GM19099 (cell line): ENCODE results near the gene PCDHGA1.
"Not testable (repeated sequence)": the region's sequence is repeated elsewhere in the genome, so short reads cannot be mapped to it uniquely, and the experiment has no call there.

Experiments
- POLR2A ChIP-seq: IDR thresholded peaks from 3 replicates; pipeline ENCODE4 v1.6.1; 2011; ENCODE audit warnings: low read depth; ENCODE audit not compliant: insufficient read length; ENCODE audit errors: extremely low read depth

PCDHGA1 gene

DNA sequence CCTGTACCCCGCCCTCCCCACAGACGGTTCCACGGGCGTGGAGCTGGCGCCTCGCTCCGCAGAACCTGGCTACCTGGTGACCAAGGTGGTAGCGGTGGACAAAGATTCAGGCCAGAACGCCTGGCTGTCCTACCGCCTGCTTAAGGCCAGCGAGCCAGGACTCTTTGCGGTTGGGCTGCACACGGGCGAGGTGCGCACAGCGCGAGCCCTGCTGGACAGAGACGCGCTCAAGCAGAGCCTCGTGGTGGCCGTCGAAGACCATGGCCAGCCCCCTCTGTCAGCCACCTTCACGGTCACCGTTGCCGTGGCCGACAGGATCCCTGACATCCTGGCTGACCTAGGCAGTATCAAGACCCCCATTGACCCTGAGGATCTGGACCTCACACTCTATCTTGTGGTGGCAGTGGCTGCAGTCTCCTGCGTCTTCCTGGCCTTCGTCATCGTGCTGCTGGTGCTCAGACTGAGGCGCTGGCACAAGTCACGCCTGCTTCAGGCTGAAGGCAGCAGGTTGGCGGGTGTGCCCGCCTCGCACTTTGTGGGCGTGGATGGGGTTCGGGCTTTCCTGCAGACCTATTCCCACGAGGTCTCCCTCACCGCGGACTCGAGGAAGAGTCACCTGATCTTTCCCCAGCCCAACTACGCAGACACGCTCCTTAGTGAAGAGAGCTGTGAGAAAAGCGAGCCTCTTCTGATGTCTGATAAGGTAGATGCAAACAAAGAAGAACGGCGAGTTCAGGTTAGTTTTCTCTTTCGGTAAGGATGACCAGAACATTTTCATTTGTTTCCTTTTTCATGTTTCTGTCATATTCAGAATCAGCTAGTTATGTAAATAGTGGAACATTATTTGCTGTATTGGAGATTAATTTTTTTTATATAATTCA, 35.9 kb downstream of the PCDHGA1 start:
- no peak for TF ChIP-seq POLR2A

GRCh38 chr5:141369994-141370848, 39.9 kb downstream of the PCDHGA1 start, which contains the start of gene PCDHGB3:
Gene PCDHGB3 (plus strand): TSS chr5:141370242. CDS start chr5:141370395, 153 bp downstream.
- no peak for TF ChIP-seq POLR2A

- no peak for TF ChIP-seq POLR2A
Measured at GRCh38 chr5:141371572-141372475, 41.5 kb downstream of the PCDHGA1 start.

DNA sequence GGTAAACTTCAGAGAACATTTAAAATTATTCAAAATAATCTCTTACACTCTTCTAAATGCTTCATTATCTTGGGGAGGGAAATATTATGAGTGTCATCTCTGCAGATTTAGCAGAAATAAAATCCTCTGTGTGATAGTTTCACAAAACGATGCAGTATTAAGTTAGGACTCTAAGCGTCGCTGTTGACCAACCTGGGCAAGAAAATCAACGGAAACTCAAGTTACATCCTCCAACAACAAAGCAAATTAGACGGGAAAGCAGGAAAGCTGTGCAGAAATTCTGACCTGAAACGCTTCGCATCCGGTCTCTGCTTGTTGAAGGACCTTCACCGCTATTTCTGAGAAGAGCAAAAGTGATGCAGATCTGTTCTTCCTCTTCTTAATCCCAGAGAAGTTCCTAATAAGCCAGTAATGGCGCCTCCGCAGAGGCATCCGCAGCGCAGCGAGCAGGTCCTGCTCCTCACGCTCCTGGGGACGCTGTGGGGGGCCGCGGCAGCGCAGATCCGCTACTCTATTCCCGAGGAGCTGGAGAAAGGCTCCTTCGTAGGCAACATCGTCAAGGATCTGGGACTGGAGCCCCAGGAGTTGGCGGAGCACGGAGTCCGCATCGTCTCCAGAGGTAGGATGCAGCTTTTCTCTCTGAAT, 43.5 kb downstream of the PCDHGA1 start, which contains the start of gene PCDHGA6:
Gene PCDHGA6, plus strand, starts transcription at position 219 of the 645 bp plus-strand sequence. Its CDS starts 193 bp downstream, at position 412.
- no peak for TF ChIP-seq POLR2A

GRCh38 chr5:141374627-141375026, 44.3 kb downstream of the PCDHGA1 start:
- TF ChIP-seq POLR2A: no peak

DNA sequence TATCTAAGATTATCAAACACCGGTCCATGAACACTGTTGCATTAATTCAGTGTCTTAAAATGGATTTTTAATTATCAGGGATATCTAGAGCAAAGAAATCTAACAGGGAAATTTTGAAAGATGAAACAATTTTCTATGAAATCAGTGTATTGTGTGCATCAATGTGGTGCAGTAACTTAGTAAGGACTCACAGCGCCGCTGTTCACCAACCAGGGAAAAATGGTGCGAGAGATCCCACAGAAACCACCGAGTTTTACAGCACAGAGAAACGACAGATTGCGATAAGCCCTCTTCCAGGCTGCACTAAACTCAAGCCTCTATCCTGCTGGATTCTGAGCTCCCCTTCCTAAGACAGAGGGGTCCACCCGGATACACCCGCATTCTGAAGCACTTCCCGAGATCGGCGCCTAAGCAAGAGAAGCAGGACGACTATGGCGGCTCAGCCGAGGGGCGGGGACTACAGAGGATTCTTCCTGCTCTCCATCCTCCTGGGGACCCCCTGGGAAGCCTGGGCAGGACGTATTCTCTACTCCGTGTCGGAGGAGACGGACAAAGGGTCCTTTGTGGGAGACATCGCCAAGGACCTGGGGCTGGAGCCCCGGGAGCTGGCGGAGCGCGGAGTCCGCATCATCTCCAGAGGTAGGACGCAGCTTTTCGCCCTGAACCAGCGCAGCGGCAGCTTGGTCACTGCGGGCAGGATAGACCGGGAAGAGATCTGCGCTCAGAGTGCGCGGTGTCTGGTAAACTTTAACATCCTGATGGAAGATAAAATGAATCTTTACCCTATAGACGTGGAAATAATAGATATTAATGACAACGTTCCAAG, 52.4 kb downstream of the PCDHGA1 start, which contains the start of gene PCDHGA7:
Gene PCDHGA7, plus strand, starts transcription at position 274 of the 826 bp plus-strand sequence. Its CDS starts 158 bp downstream, at position 432.
- no peak for TF ChIP-seq POLR2A

GRCh38 chr5:141383345-141383744, 53.0 kb downstream of the PCDHGA1 start:
- TF ChIP-seq POLR2A: no peak

DNA sequence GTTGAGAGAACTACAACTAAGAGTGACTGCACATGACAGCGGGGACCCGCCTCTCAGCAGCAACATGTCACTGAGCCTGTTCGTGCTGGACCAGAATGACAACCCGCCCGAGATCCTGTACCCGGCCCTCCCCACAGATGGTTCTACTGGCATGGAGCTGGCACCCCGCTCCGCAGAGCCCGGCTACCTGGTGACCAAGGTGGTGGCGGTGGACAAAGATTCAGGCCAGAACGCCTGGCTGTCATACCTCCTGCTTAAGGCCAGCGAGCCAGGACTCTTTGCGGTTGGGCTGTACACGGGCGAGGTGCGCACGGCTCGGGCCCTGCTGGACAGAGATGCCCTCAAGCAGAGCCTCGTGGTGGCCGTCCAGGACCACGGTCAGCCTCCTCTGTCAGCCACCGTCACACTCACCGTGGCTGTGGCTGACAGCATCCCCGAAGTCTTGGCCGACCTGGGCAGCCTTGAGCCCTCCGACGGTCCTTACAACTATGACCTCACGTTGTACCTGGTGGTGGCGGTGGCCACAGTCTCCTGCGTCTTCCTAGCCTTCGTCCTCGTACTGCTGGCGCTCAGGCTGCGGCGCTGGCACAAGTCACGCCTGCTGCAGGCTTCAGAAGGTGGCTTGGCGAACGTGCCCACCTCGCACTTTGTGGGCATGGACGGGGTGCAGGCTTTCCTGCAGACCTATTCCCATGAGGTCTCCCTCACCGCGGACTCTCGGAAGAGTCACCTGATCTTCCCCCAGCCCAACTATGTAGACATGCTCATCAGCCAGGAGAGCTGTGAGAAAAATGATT, 54.4 kb downstream of the PCDHGA1 start:
- no peak for TF ChIP-seq POLR2A

DNA sequence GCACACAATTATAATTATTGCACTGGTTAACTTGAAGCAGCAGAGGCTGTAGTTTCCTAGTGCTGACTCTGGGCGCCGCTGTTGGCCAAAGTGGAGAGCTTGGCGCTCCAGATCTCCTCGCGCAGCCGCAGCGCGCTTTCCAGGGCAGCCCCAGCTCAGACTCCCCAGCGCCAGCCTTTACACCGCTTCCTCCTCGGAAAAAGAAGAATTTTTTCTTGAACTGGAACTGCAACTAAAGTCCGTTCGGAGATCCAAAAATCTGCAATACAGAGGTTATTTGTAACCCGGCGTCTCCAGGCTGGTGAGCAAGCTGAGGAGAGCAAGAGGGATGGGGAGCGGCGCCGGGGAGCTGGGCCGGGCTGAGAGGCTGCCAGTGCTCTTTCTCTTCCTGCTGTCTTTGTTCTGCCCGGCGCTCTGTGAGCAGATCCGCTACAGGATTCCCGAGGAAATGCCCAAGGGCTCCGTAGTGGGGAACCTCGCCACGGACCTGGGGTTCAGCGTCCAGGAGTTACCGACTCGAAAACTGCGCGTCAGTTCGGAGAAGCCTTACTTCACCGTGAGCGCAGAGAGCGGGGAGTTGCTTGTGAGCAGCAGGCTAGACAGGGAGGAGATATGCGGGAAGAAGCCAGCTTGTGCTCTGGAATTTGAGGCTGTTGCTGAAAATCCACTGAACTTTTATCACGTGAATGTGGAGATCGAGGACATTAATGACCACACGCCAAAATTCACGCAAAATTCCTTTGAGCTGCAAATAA, 57.4 kb downstream of the PCDHGA1 start, which contains the start of gene PCDHGB4:
Gene PCDHGB4, plus strand, starts transcription at position 142 of the 755 bp plus-strand sequence. Its CDS starts 187 bp downstream, at position 329.
- TF ChIP-seq POLR2A: not testable (repeated sequence)

- TF ChIP-seq POLR2A: no peak
Measured at GRCh38 chr5:141388661-141389060, 58.3 kb downstream of the PCDHGA1 start.
